HG02981 (cell line): ENCODE results near the gene SLC17A9.

Source experiments
- ATAC-seq: cut with Tn5 transposase; IDR thresholded peaks from one replicate; pipeline ENCODE4 v1.9.1; 2021; ENCODE audit warnings: mild to moderate bottlenecking, moderate library complexity; ENCODE audit not compliant: unreplicated experiment

The SLC17A9 gene

DNA sequence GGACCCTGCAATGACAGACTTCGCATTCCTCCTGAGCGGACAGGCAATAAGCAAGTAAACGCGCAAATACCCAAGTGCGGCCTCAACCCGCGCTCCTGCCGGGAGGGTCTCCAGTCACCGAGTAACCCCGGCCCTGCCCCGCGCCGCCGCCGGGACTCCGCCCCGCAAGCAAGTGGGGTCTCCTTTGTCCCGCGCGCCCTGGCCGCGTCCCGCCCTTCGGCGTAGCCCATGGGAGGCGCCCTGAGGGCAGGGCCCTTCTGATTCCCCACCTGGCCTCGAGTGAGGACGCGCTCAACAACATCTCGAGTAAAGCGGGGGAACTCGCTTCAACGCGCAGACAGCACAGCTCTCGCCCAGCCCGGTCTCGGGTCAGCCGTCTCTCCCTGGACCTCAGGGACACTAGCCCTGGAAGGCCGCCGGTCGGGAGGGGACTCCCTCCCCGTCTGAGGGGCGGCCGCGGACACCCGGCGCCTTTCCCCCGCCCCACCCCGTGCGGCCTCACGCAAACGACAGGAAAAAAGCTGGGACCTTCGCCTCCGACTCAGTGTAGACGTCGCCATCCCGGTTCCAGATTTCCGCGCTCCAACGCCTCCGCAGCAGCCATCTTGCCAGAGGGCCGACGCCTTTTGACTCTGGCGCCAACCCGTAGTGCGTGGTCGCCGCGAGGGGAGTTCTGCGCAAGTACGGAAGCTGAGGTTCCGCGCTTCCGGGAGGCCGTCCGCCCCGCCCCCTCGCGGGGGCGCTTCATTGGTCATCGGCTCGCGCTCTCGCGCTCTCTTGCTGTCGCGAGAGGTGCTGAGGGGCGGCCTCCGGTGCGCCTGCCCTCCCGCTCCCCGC lies 15.0 kb upstream of the SLC17A9 start:
- peak; percentile 86 for ATAC-seq

GRCh38 chr20:62938105-62938888 lies 14.2 kb upstream of the SLC17A9 start, which contains the start of gene GID8:
Gene GID8 (plus strand): TSS chr20:62938147. CDS start chr20:62941503, 3,356 bp downstream.
- peak; percentile 35 for ATAC-seq

DNA sequence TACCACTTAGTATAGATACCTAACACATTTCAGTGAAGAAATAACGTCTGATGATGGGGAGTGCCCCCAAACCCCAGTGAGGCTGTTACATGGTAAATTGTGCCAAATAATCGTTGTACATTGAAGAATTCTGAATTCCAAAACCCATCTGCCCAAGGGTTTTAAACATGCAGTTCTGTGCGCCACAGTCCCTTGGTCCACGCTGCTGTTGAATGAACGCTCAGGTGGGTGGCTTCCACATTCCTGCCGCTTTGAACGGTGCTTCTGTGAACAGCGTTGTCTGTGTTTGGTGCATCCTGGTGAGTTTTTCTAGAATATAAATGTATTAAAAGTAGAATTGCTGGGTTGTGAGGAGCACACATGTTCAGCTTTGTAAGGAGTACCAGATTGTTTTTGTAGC lies 11.6 kb upstream of the SLC17A9 start:
- no peak for ATAC-seq

GRCh38 chr20:62941792-62942191 lies 10.7 kb upstream of the SLC17A9 start:
- ATAC-seq = no peak

DNA sequence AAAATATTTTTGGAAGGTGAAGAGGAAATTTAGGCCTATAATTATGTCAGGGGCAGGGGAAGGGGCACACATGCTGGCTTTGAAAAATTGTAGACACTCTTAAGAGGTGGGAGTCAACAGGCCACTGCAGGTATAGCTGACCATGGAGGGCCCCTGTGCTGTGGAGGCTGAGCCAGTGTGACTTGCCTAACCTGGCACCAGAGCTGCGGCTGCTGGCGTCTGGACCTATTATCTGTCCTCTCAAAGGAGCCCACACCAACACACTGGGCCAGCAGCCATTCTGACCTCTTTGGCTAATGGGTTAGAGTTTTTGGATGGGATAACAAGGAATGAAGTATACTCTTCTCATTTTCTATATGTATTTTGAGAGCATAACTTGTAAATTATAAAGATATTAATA lies 10.1 kb upstream of the SLC17A9 start:
- ATAC-seq = no peak

- ATAC-seq = no peak
Measured at GRCh38 chr20:62943396-62943795, 9.1 kb upstream of the SLC17A9 start.

GRCh38 chr20:62944184-62944583 lies 8.3 kb upstream of the SLC17A9 start:
- ATAC-seq = no peak

DNA sequence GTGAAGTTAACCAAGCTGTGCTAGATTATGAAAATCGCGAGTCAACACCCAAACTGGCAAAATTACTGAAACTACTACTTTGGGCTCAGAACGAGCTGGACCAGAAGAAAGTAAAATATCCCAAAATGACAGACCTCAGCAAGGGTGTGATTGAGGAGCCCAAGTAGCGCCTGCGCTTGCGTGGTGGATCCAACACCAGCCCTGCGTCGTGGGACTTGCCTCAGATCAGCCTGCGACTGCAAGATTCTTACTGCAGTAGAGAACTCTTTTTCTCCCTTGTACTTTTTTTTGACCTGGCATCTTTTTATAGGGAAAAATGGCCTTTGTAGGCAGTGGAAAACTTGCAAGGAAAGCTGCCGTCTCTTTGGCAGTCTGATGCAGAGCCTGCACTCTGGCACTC lies 7.8 kb upstream of the SLC17A9 start:
- ATAC-seq = no peak

GRCh38 chr20:62945771-62946339 lies 6.7 kb upstream of the SLC17A9 start:
- ATAC-seq = no peak

DNA sequence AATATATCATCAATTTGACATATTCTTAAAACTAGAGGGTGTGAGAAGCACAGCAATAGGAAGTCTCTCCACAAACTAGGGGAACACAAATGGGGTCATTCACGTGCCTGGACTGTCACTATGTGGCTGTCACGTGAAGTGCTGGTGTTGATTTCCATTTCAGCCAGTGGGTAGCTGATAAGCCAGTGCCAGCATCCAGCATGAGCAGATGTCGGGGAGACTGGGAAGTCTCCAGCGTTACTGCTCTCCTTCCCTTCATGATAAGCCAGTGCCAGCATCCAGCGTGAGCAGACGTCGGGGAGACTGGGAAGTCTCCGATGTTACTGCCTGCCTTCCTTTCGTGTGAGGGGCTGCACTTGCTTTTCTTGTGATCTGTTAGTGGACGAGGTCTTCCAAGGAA lies 5.6 kb upstream of the SLC17A9 start:
- ATAC-seq = no peak

DNA sequence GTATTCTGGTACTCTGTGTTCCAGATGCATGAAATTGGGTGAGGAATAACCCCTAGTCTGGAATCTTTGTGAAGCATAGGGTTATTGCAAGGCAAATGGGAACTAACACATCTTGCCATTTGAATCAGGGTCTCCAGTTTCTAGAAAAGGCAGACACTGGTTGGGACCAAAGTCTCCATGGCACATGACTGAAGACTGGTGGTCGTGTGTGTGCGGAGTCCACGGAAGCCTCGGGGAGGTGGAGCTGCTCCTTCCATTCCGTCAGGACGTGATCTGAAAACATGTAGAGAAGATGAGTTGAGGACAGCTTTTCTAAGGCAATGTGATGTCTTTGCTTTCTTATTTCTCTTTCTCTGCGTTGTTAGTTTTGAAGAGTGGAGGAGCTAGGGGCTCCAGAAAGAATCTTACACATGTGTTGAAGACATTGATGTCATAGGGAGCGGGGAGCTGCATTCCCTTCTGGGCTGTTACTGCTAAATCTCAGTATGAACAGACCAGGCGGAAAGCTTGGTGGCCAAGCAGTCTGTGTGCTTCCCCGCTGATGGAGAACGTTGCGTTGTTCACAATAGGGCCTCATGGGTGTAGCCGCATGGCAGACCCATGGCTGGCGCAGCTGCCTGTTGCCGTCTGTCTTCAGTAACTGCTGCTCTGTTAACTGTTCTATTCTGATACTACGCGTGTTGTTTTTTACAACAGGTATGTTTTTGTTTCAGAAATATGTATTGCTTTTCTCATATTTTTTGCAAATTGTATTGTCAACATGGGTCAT lies 4.8 kb upstream of the SLC17A9 start:
- no peak for ATAC-seq

- no peak for ATAC-seq
Measured at GRCh38 chr20:62949153-62949821, 3.2 kb upstream of the SLC17A9 start.

DNA sequence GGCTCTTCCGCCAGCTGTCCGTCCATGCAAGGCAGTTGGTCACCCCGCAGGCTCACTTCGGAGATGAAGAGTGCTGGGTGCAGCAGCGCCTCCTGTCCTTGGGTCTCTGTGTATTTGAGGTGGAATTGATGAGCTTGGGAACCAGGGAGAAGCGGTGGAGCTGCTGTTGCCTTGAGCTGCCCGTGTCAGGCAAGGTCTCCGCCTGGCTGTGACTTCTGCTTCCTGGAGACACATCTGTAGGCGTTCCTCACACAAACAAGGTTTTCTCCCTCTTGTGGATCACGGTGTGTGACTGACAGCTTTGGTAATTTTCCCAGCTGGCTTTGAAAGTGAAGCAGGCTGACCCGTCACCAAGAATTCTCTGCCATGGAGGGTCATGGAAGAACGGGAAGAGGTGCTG lies 2.5 kb upstream of the SLC17A9 start:
- ATAC-seq = no peak

DNA sequence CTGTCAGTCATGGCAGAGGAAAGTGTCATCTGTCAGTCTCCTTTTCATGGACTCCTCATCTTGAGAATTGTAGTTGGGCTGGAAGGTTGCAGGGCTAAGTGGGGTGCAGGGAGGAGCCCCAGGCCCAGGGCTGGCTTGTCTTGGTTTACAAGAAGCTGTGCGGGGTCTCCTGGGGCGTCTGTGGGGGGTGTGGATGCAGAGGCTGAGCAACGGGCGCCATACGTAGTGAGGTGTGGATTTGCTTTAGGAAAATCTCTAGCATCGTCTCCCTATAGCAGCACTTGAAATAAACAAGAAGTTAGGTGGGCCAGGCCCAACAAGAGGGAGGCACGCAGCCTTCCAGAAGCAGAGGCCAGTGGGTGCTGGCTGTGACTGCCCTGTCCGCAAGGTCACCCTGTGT lies 1.8 kb upstream of the SLC17A9 start:
- ATAC-seq = no peak

DNA sequence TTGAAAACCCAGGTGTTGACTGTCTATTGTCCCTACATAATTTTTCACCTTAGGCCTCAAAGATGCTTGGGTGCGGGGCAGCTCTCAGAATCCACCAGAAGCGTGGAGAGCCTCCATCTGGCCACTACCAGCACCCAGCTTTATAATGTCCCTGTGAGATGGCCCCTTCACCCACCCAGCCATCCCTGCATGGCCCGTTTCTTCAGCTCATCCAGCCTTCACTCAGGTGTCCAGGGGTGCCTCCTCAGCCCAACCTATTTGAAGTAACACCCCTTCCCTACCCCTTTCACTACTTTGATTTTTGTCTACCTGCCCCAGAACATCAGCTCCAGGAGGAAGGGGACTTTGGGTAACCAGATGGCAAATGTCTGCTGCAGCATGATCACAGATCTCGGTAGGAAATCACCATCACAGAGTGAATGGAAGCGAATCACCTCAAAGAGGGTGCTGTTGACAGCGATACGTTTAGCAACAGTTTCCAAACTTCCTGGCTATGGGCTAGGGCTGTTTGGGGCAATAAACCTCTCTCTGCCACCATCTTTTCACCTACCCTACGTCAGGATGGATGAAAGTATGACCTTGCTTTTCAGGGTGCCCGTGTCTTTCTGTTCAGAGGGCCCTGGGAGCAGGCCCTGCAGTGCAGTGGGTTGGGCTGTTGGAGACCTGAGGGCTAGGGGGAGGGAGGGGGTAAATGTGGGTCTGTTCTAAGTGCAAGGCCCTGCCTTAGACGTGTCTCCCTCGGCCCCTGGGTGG lies 1.2 kb upstream of the SLC17A9 start:
- ATAC-seq = no peak

- no peak for ATAC-seq
Measured at GRCh38 chr20:62951896-62952372, 575 bp upstream of the SLC17A9 start.

DNA sequence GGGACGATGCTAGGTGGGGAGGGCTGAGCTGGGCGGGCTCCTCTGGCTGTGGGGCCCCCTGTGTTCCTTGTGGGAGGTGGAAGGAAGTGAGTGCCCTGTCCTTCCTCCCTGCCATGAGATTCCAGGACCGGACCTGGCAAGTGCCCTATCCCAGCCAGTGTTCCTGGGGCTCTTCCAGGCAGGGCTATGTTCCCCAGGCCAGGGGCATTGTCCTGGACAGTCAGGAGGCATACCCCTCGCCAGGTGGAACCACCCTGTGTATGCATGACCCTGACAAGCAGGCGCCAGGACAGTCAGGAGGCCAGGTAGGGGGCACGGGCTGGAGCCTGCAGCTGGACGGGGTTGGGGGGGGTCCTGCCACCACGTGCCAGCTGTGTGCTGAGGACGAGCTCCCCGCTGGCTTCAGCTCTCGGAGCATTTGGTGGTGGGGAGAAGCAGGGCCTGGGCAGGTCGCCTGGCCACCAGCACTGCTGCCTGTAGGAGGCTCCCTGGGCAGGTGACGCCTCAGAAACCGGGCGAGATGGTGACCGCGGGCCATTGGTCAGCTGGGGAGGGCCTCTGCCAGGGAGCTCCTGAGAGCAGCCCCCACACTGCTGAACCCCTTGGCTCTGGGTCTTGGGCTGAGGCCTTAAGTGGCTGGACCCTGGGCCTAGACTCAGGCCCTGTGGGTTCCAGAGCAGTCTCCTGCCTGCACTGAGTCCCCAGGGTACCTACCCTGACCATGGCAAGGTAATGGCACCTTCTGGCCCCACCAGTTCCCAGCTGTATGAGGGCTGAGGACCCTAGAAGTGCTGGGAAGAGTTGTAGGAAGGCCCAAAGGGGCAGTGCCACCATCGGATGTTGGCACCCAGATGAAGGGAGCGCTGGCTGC lies 694 bp downstream of the SLC17A9 start:
- ATAC-seq = no peak

- peak; percentile 65 for ATAC-seq
Measured at GRCh38 chr20:62953839-62954703, 1.6 kb downstream of the SLC17A9 start.
